MM.1S (cell line): Measurements from ENCODE around the gene LRRC8A.
A peak's percentile ranks its signal among the peaks of the same experiment; 100 is the strongest.

ENCODE experiments used
- DNase-seq: peaks from one replicate; pipeline ENCODE4 v3.0.0-alpha.2; 2015
- H2AFZ ChIP-seq: fragments of 300-600 bp; sonication (generic); 2 replicates; pipeline ENCODE4 v1.6.0; 2016; ENCODE audit warnings: antibody characterized with exemption, low read length
- H3F3A ChIP-seq: fragments of 300-600 bp; sonication (generic); 2 replicates; pipeline ENCODE4 v1.6.1; 2016; ENCODE audit warnings: mild to moderate bottlenecking, antibody characterized with exemption, low read length, moderate library complexity, mixed read lengths; ENCODE audit not compliant: insufficient read depth
- H3K27ac ChIP-seq: fragments of 300-600 bp; sonication (generic); 2 replicates; pipeline ENCODE4 v1.5.1; 2016; ENCODE audit warnings: mild to moderate bottlenecking, low read length
- H3K27me3 ChIP-seq: fragments of 300-600 bp; sonication (generic); replicated peaks from 2 replicates; pipeline ENCODE4 v1.6.0; 2016; ENCODE audit warnings: low read length; ENCODE audit not compliant: insufficient read depth
- H3K36me3 ChIP-seq: fragments of 300-600 bp; sonication (generic); replicated peaks from 2 replicates; pipeline ENCODE4 v1.6.1; 2016; ENCODE audit warnings: mild to moderate bottlenecking, low read length, mixed read lengths; ENCODE audit not compliant: insufficient read depth
- H3K4me1 ChIP-seq: fragments of 300-600 bp; sonication (generic); 2 replicates; pipeline ENCODE4 v1.6.1; 2016; ENCODE audit warnings: low read length, mixed read lengths
- H3K4me2 ChIP-seq: fragments of 300-600 bp; sonication (generic); 2 replicates; pipeline ENCODE4 v1.6.0; 2016; ENCODE audit warnings: low read depth, low read length
- H3K4me3 ChIP-seq: fragments of 300-600 bp; sonication (generic); 2 replicates; pipeline ENCODE4 v1.5.1; 2016; ENCODE audit warnings: low read length, mixed read lengths
- H3K79me2 ChIP-seq: fragments of 300-600 bp; sonication (generic); 2 replicates; pipeline ENCODE4 v1.6.1; 2016; ENCODE audit warnings: mixed run types, low read length, mixed read lengths
- H3K9ac ChIP-seq: fragments of 300-600 bp; sonication (generic); 2 replicates; pipeline ENCODE4 v1.6.1; 2016; ENCODE audit warnings: low read length, mixed read lengths
- H3K9me2 ChIP-seq: fragments of 300-600 bp; sonication (generic); replicated peaks from 2 replicates; pipeline ENCODE4 v1.6.1; 2016; ENCODE audit warnings: mild to moderate bottlenecking, low read length, mixed read lengths; ENCODE audit not compliant: insufficient read depth
- H3K9me3 ChIP-seq: fragments of 300-600 bp; sonication (generic); replicated peaks from 2 replicates; pipeline ENCODE4 v1.6.1; 2016; ENCODE audit warnings: mild to moderate bottlenecking, low read length, mixed read lengths; ENCODE audit not compliant: insufficient read depth
- H4K20me1 ChIP-seq: fragments of 300-600 bp; sonication (generic); 2 replicates; pipeline ENCODE4 v1.6.1; 2016; ENCODE audit warnings: mild to moderate bottlenecking, low read length, moderate library complexity, mixed read lengths; ENCODE audit not compliant: insufficient read depth
- EZH2 ChIP-seq: fragments of 300-600 bp; sonication (generic); optimal IDR thresholded peaks from 2 replicates; pipeline ENCODE3; 2017; ENCODE audit warnings: low read depth, mild to moderate bottlenecking, antibody characterized with exemption, low read length, mixed read lengths
- EZH2phosphoT487 ChIP-seq: fragments of 300-600 bp; sonication (generic); IDR thresholded peaks from 2 replicates; pipeline ENCODE4 v1.6.1; 2018; ENCODE audit warnings: antibody characterized with exemption, low read length
- TF ChIP-seq, protein P1 (sequence below): fragments of 300-600 bp; sonication (generic); IDR thresholded peaks from 2 replicates; pipeline ENCODE4 v1.5.1; 2016; ENCODE audit warnings: antibody characterized with exemption, low read length, mixed read lengths

LRRC8A gene

DNA sequence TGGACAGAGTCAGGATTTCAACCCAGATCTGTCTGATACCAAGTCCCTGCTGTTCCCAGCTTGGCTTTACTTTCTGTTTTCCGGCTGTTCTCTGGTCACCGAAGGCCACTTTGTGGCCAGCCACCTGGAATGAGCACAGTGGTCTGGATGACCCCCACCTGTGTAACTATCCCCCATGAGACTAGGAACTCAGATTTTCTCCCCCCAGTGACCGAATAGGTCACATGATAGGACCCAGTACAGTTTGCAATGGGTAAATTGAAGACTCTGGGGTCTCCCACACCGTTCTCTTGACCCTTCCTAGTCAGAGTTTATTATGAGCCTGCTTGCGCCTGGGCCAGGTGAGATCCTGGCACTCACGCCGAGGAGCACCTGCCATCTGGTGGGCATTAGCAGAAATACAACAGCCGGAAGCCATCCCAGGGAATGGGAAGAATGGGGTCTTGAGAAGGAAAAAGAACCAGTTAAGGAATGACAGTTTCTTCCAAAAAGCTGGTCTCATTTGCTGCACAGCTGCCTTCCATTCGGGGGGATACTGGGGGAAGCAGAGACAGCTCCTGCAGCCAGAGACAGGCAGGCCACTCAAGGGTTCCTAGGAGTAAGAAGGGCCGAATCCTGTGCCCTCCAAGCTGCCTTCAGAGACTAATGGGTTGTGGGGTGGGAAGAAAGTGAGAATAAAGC is 45.9 kb downstream of the LRRC8A start:
- Histone ChIP-seq H3K79me2 (no peaks in the 10 kb centered on the region), H3K4me1 (no peaks in the 10 kb centered on the region), H3K9me3 (no peaks in the 10 kb centered on the region), H3K4me3 (no peak overlapping the region), H2AFZ (peak overlapping the region; percentile 49), H3K9ac (no peak overlapping the region), H3K4me2 (no peak overlapping the region), H3K27me3 (no peaks in the 10 kb centered on the region), H4K20me1 (no peaks in the 10 kb centered on the region), H3F3A (no peaks in the 10 kb centered on the region), H3K27ac (no peak overlapping the region), H3K36me3 (no peaks in the 10 kb centered on the region), H3K9me2 (no peaks in the 10 kb centered on the region)
- TF ChIP-seq EZH2: no peak
- TF ChIP-seq, protein P1, sequence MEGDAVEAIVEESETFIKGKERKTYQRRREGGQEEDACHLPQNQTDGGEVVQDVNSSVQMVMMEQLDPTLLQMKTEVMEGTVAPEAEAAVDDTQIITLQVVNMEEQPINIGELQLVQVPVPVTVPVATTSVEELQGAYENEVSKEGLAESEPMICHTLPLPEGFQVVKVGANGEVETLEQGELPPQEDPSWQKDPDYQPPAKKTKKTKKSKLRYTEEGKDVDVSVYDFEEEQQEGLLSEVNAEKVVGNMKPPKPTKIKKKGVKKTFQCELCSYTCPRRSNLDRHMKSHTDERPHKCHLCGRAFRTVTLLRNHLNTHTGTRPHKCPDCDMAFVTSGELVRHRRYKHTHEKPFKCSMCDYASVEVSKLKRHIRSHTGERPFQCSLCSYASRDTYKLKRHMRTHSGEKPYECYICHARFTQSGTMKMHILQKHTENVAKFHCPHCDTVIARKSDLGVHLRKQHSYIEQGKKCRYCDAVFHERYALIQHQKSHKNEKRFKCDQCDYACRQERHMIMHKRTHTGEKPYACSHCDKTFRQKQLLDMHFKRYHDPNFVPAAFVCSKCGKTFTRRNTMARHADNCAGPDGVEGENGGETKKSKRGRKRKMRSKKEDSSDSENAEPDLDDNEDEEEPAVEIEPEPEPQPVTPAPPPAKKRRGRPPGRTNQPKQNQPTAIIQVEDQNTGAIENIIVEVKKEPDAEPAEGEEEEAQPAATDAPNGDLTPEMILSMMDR: peak; percentile 92
- DNase-seq: peak; percentile 38

DNA sequence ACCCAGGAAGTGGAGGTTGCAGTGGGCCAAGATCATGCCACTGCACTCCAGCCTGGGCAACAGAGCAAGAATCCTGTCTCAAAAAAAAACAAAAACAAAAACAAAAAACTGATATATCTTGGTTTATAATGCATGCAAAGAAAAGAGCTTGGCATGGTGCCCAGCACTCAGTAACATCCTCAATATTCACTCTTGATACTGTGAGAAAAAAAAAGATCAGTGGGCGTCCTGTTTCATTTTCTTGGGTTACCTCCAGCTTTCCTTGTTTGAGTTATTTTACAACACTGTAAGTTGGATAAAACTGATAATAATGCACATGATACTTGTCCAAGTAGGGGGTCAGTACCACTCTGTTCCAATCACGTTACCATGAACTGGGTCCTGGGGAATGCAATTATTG is 46.7 kb downstream of the LRRC8A start:
- Histone ChIP-seq H3K9me3 (no peaks in the 10 kb centered on the region), H3K27ac (no peak overlapping the region), H4K20me1 (no peaks in the 10 kb centered on the region), H3K4me1 (no peaks in the 10 kb centered on the region), H3K9me2 (no peaks in the 10 kb centered on the region), H3K9ac (no peak overlapping the region), H3K79me2 (no peaks in the 10 kb centered on the region), H3K36me3 (no peaks in the 10 kb centered on the region), H2AFZ (no peak overlapping the region), H3K27me3 (no peaks in the 10 kb centered on the region), H3K4me2 (no peak overlapping the region), H3K4me3 (no peak overlapping the region), H3F3A (no peaks in the 10 kb centered on the region)
- TF ChIP-seq EZH2: no peak
- TF ChIP-seq EZH2phosphoT487: no peak
- TF ChIP-seq, protein P1: no peak
- no peak for DNase-seq

DNA sequence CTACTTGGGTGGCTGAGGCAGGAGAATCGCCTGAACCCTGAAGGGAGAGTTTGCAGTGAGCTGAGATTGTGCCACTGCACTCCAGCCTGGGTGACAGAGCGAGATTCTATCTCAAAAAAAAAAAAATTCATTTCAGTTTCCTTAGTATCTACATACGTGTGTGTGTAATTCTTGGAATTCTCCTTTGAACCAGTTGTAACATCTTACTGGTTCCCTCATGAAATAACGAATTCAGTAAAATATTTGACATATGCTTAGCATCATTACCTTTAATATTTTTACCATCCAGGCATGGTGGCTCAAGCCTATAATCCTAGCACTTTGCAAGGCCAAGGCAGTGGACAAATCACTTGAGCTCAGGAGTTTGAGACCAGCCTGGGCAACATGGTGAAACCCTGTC is 47.6 kb downstream of the LRRC8A start:
- Histone ChIP-seq H3K9ac (no peak overlapping the region), H3K79me2 (no peaks in the 10 kb centered on the region), H3K9me2 (no peaks in the 10 kb centered on the region), H3K4me2 (no peak overlapping the region), H3K4me1 (no peaks in the 10 kb centered on the region), H4K20me1 (no peaks in the 10 kb centered on the region), H3F3A (no peaks in the 10 kb centered on the region), H3K27ac (no peak overlapping the region), H3K27me3 (no peaks in the 10 kb centered on the region), H2AFZ (no peak overlapping the region), H3K36me3 (no peaks in the 10 kb centered on the region), H3K9me3 (no peaks in the 10 kb centered on the region), H3K4me3 (no peak overlapping the region)
- no peak for DNase-seq
- TF ChIP-seq EZH2 (no peak), EZH2phosphoT487 (no peak)
- TF ChIP-seq, protein P1: no peak
